Retinal pigment epithelial cell (primary cell): Measurements from ENCODE around the gene PTAFR.

Experiments
- DNase-seq: peaks from one replicate; pipeline ENCODE4 v3.0.0-alpha.2; 2010; ENCODE audit warnings: low read depth
- H3K4me3 ChIP-seq: 2 replicates; pipeline ENCODE4 v1.5.1; 2011; ENCODE audit warnings: mild to moderate bottlenecking, low read length, control low read depth, moderate library complexity
- TF ChIP-seq, protein P1 (sequence below): conservative IDR thresholded peaks from 2 replicates; pipeline ENCODE4 v1.5.1; 2011; ENCODE audit warnings: low read depth, low read length, control low read depth, inconsistent platforms

The PTAFR gene

DNA sequence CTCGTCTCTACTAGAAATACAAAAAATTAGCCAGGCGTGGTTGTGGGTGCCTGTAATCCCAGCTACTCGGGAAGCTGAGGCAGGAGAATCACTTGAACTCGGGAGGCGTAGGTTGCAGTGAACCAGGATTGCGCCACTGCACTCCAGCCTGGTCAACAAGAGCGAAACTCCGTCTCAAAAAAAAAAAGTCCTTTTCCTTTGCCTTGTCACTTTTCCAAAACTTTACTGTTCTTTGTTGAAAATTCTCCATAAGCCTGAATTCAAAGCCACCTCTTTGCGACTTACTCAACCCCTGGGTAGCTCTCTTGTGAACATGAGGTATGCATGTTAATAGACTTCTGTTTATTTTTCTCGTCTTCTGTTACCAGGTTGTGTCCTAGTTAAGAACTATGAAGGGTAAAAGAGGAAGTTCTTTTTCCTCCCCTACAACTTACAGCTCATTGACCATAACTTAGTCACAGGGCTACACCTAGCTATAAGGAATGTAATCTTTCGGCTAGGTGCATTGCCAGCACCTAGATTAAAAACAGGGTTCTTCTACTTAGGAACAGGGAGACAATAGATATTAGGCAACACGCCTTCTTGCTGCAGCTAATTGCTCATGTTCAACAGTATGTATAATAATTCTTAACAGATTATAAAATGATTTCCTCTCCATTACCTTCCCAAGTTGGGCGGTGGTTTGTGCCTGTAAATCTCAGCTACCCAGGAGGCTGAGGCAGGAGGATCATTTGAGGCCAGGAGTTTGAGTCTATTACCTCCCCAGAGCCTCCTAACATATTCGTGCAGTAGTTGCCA is 40.9 kb downstream of the PTAFR start:
- TF ChIP-seq, protein P1, sequence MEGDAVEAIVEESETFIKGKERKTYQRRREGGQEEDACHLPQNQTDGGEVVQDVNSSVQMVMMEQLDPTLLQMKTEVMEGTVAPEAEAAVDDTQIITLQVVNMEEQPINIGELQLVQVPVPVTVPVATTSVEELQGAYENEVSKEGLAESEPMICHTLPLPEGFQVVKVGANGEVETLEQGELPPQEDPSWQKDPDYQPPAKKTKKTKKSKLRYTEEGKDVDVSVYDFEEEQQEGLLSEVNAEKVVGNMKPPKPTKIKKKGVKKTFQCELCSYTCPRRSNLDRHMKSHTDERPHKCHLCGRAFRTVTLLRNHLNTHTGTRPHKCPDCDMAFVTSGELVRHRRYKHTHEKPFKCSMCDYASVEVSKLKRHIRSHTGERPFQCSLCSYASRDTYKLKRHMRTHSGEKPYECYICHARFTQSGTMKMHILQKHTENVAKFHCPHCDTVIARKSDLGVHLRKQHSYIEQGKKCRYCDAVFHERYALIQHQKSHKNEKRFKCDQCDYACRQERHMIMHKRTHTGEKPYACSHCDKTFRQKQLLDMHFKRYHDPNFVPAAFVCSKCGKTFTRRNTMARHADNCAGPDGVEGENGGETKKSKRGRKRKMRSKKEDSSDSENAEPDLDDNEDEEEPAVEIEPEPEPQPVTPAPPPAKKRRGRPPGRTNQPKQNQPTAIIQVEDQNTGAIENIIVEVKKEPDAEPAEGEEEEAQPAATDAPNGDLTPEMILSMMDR, result no peak
- DNase-seq, result no peak
- H3K4me3 ChIP-seq, result no peak overlapping the region

DNA sequence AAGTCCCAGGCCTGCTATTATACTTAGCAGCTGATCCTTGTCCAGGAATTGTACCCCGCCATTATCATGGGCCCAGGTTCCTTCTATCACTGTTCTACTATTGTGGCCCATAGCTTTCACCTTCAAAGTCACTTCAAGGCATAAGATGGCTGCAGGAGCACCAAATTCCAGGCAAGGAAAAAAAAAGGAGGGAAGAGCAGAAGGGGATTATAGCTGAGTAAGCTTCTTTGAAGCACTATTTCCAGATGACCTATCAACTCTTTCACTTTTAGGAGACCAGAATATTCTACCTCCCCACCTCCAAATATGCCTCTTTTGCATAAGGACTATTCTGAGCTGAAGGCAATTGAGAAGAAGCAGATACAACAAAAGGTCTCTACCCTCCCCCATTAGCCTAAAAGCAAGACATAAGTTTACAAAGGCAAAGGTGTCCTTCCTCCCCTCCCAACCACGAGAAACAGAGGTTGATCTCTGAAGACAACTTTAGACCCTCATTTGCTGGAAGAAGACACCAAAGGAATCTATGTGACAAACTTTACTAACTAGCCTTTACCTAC is 41.8 kb downstream of the PTAFR start:
- DNase-seq, result no peak
- TF ChIP-seq, protein P1, result no peak
- H3K4me3 ChIP-seq, result no peak overlapping the region

DNA sequence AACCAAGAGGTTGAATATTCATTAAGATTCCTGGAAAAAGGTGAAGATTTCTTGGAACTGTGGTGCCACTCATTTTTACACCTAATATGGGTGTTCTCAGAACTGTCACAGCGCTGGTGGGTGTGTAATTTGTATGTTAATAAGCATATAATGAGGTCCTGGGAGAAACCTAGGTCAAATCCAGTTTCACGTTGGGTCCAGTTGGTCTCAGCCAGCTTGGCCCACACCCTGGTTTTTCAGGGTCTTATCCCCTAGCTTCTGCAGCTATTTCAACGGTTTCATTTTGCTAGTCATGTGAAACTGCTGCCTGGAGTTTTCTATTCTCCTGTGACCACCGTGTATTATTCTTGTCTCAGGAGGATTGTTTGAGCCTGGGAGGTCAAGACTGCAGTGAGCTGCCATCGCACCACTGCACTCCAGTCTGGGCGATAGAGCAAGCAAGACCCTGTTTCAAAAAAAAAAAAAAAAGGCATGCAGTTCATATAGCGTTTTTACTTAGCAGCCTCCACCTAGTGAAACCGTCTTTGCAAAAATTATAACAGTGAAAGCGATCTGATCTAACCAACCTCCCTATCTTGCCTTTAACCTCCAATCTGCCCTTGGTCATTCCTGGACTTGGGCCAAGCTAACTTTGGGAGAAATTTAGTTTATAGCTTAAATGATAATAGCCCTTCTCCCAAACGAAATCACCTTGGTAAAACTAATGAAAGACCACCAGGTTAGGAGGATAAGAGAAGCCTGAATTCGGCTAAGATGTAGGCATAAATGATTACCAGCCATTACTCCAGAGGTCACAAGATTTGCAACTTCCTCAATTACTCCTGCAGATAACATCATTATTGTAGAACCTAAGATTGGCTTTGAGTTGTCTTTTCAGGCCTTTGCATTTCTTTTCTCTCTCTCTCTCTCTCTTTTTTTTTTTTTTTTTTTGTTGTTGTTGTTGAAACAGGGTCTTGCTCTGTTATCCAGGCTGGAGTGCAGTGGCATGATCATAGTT is 44.0 kb downstream of the PTAFR start:
- no peak for DNase-seq
- no peak overlapping the region for H3K4me3 ChIP-seq
- TF ChIP-seq, protein P1, result no peak

DNA sequence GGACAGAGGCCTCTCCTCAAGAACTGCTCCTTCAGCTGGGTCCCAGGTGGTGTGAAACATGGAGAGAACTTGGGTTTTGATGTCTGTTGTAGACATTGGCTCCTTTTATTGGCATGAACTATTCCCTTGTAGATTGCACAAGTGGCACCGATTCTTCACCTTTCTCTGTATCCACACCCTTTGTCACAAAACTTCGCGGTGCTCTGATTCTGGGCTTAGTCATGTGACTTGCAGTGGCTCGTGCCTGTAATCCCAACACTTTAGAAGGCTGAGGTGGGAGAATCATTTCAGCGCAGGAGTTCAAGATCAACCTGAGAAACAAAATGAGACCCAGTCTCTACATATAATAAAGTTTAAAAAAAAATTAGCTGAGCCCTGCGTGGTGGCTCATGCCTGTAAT is 45.6 kb downstream of the PTAFR start:
- TF ChIP-seq, protein P1, result no peak
- H3K4me3 ChIP-seq, result no peak overlapping the region
- DNase-seq, result no peak

DNA sequence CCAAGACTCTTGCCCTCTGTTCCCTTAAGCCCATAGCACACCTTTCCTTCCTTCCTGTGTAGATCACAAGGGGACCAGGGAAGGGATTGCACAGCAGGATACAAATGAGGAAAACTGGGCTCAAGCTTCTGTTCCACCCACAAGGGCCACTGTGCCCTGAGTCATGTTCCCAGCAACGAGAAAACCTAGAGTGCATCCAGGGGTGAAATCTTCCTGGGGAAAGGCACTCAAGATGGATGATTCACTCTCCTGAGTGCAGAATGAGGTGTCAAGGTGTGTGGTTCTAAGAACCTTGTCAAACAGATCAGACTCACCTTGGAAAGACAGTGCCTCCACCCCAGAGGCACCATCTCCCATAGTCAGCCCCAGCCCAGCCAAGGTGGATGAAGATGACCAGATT is 47.3 kb downstream of the PTAFR start:
- no peak for DNase-seq
- H3K4me3 ChIP-seq, result no peak overlapping the region
- TF ChIP-seq, protein P1, result no peak

DNA sequence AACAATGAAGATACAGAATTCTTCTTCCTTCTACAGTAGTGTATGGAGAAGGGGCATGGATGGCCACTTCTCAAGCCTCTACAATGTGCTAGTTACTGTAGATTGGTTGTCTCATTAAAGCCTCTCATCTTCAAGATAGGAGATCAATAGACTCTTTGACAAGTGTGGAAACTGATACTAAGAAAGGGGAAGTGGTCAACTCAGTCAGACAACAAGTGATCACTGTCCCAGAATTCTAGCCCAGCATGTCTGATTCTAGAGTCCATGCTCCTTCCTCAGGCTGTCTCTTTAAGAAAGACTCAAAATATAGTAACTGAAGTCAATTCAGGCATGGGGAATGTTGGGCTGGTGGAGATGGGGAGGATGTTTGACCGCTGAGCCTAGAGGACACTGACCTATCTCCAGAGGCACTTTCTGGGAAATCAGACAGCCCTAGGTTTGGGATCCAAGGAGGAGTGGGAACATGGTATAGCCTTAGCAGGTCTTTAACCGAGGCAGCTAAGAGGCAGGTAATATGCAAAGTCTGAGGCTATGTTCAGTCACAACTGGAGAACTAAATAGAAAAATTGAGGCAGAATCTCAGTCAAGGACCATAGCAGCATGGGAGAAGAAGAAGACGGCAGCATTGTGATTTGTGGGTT is 48.8 kb downstream of the PTAFR start:
- H3K4me3 ChIP-seq, result no peak overlapping the region
- no peak for DNase-seq
- TF ChIP-seq, protein P1, result no peak
